ENCODE measurements around the gene KLC1.
"Not testable (repeated sequence)": the region's sequence is repeated elsewhere in the genome, so short reads cannot be mapped to it uniquely, and the experiment has no call there.

KLC1 gene

GRCh38 chr14:103624860-103625259 lies 4.2 kb upstream of the KLC1 start:
- DNase-seq, result peak in 2 of 10 donors; percentile 31 to 59
- intact Hi-C loops (cut with DNase I), result loop anchor here (5.0 kb wide), 1 partner anchor 53 kb away; no protein-coding TSS in a partner anchor

GRCh38 chr14:103625356-103626095 lies 3.5 kb upstream of the KLC1 start:
- DNase-seq, result peak in 1 of 10 donors; percentile 0
- intact Hi-C loops (cut with DNase I), result loop anchor here (5.0 kb wide), 1 partner anchor 53 kb away; no protein-coding TSS in a partner anchor

- intact Hi-C loops (cut with DNase I), result loop anchor here (5.0 kb wide), 1 partner anchor 54 kb away; no protein-coding TSS in a partner anchor
- no peak for DNase-seq
Measured at GRCh38 chr14:103626146-103626850, 2.7 kb upstream of the KLC1 start.

GRCh38 chr14:103627073-103628025 lies 1.7 kb upstream of the KLC1 start:
- DNase-seq, result peak in 2 of 10 donors; percentile 54
- intact Hi-C loops (cut with DNase I), result loop anchor here (5.0 kb wide), 1 partner anchor 55 kb away; no protein-coding TSS in a partner anchor

GRCh38 chr14:103628221-103628683 lies 759 bp upstream of the KLC1 start:
- intact Hi-C loops (cut with DNase I), result loop anchor here (5.0 kb wide), 1 partner anchor 56 kb away; no protein-coding TSS in a partner anchor
- peak; percentile 22 to 92 (median 46) for DNase-seq

GRCh38 chr14:103629503-103630121 lies 601 bp downstream of the KLC1 start:
- intact Hi-C loops (cut with DNase I), result loop anchor here (5.0 kb wide), 1 partner anchor 57 kb away; no protein-coding TSS in a partner anchor
- peak in 9 of 10 donors; percentile 40 to 93 (median 50) for DNase-seq

- intact Hi-C loops (cut with DNase I), result no loop called here
- no peak for DNase-seq
Measured at GRCh38 chr14:103630364-103631108, 1.5 kb downstream of the KLC1 start.

GRCh38 chr14:103633391-103633790 lies 4.4 kb downstream of the KLC1 start:
- peak in 1 of 10 donors; percentile 12 for DNase-seq
- intact Hi-C loops (cut with DNase I), result no loop called here

GRCh38 chr14:103634156-103634555 lies 5.1 kb downstream of the KLC1 start:
- intact Hi-C loops (cut with DNase I), result no loop called here

GRCh38 chr14:103638594-103638993 lies 9.6 kb downstream of the KLC1 start:
- peak in 2 of 10 donors; percentile 11 to 52 for DNase-seq
- intact Hi-C loops (cut with DNase I), result no loop called here

More at GRCh38 chr14:103634156-103634555, 5.1 kb downstream of the KLC1 start:
- peak in 1 of 10 donors; percentile 2 for DNase-seq

GRCh38 chr14:103641161-103641560 lies 12.2 kb downstream of the KLC1 start:
- intact Hi-C loops (cut with DNase I), result no loop called here
- peak in 1 of 10 donors; percentile 15 for DNase-seq

- intact Hi-C loops (cut with DNase I), result no loop called here
- no peak for DNase-seq
Measured at GRCh38 chr14:103646189-103646588, 17.2 kb downstream of the KLC1 start.

- intact Hi-C loops (cut with DNase I), result no loop called here
- DNase-seq, result peak in 1 of 10 donors; percentile 14
Measured at GRCh38 chr14:103649001-103649400, 20.0 kb downstream of the KLC1 start.

GRCh38 chr14:103650213-103650612 lies 21.2 kb downstream of the KLC1 start:
- intact Hi-C loops (cut with DNase I), result no loop called here
- DNase-seq, result no peak

GRCh38 chr14:103651585-103651984 lies 22.6 kb downstream of the KLC1 start:
- intact Hi-C loops (cut with DNase I), result no loop called here

GRCh38 chr14:103652806-103653205 lies 23.8 kb downstream of the KLC1 start:
- no peak for DNase-seq

More at GRCh38 chr14:103651585-103651984, 22.6 kb downstream of the KLC1 start:
- peak in 1 of 10 donors; percentile 79 for DNase-seq

GRCh38 chr14:103653336-103653735 lies 24.3 kb downstream of the KLC1 start:
- peak in 1 of 10 donors; percentile 31 for DNase-seq

More at GRCh38 chr14:103652806-103653205, 23.8 kb downstream of the KLC1 start:
- intact Hi-C loops (cut with DNase I), result no loop called here

GRCh38 chr14:103653805-103654204 lies 24.8 kb downstream of the KLC1 start:
- peak in 1 of 10 donors; percentile 29 for DNase-seq
- intact Hi-C loops (cut with DNase I), result no loop called here

More at GRCh38 chr14:103653336-103653735, 24.3 kb downstream of the KLC1 start:
- intact Hi-C loops (cut with DNase I), result not testable (repeated sequence)

GRCh38 chr14:103654619-103655018 lies 25.6 kb downstream of the KLC1 start:
- no peak for DNase-seq
- intact Hi-C loops (cut with DNase I), result no loop called here
